Measurements from ENCODE around the gene GARIN5A.

The GARIN5A gene

GRCh38 chr19:50434525-50434924, 42.1 kb downstream of the GARIN5A start:
- Histone ChIP-seq H3K9me3 (ENCODE audit: control insufficient read depth, low read length) (no peaks in the 10 kb centered on the region), H3K36me3 (ENCODE audit: control insufficient read depth, insufficient read depth, low read length) (no peaks in the 10 kb centered on the region), H3K27ac (ENCODE audit: insufficient read depth, low read length, poor library complexity, severe bottlenecking) (no peak overlapping the region), H3K4me3 (ENCODE audit: insufficient read depth, low read depth, low read length, poor library complexity, severe bottlenecking) (no peak overlapping the region), H3K27me3 (replicated peaks; ENCODE audit: control insufficient read depth, insufficient read depth, low read length, poor library complexity, severe bottlenecking) (peaks cover 8% of the 10 kb centered on the region), H3K4me1 (ENCODE audit: control insufficient read depth, insufficient read depth, low read length, poor library complexity, severe bottlenecking) (peaks cover 13% of the 10 kb centered on the region)
- DNase-seq = no peak

- H3K9me3 ChIP-seq (ENCODE audit: control insufficient read depth, low read length) = no peaks in the 10 kb centered on the region
- H3K27ac ChIP-seq (ENCODE audit: insufficient read depth, low read length, poor library complexity, severe bottlenecking) = no peak overlapping the region
- peaks cover 8% of the 10 kb centered on the region for H3K27me3 ChIP-seq (replicated peaks; ENCODE audit: control insufficient read depth, insufficient read depth, low read length, poor library complexity, severe bottlenecking)
- H3K36me3 ChIP-seq (ENCODE audit: control insufficient read depth, insufficient read depth, low read length) = no peaks in the 10 kb centered on the region
- H3K4me1 ChIP-seq (ENCODE audit: control insufficient read depth, insufficient read depth, low read length, poor library complexity, severe bottlenecking) = peaks cover 13% of the 10 kb centered on the region
- H3K4me3 ChIP-seq (ENCODE audit: insufficient read depth, low read depth, low read length, poor library complexity, severe bottlenecking) = no peak overlapping the region
- DNase-seq = no peak
Measured at GRCh38 chr19:50433201-50434180, 43.2 kb downstream of the GARIN5A start.

- Histone ChIP-seq H3K4me1 (ENCODE audit: control insufficient read depth, insufficient read depth, low read length, poor library complexity, severe bottlenecking) (peaks cover 13% of the 10 kb centered on the region), H3K4me3 (ENCODE audit: insufficient read depth, low read depth, low read length, poor library complexity, severe bottlenecking) (peak within 1 kb of the TSS; percentile 44), H3K27ac (ENCODE audit: insufficient read depth, low read length, poor library complexity, severe bottlenecking) (peak within 1 kb of the TSS; percentile 35), H3K27me3 (replicated peaks; ENCODE audit: control insufficient read depth, insufficient read depth, low read length, poor library complexity, severe bottlenecking) (peaks cover 8% of the 10 kb centered on the region), H3K9me3 (ENCODE audit: control insufficient read depth, low read length) (no peaks in the 10 kb centered on the region), H3K36me3 (ENCODE audit: control insufficient read depth, insufficient read depth, low read length) (no peaks in the 10 kb centered on the region)
- no peak for DNase-seq
Measured at GRCh38 chr19:50432221-50433028, 44.2 kb downstream of the GARIN5A start, which contains the start of gene MYBPC2. Gene MYBPC2, plus strand, starts transcription at chr19:50432892. Its CDS starts 62 bp downstream, at chr19:50432954.

- peak; percentile 79 to 81 (median 81) for DNase-seq
- Histone ChIP-seq H3K36me3 (ENCODE audit: control insufficient read depth, insufficient read depth, low read length) (no peaks in the 10 kb centered on the region), H3K4me3 (ENCODE audit: insufficient read depth, low read depth, low read length, poor library complexity, severe bottlenecking) (peak overlapping the region; percentile 44), H3K27ac (ENCODE audit: insufficient read depth, low read length, poor library complexity, severe bottlenecking) (peak overlapping the region; percentile 35), H3K4me1 (ENCODE audit: control insufficient read depth, insufficient read depth, low read length, poor library complexity, severe bottlenecking) (peaks cover 13% of the 10 kb centered on the region), H3K27me3 (replicated peaks; ENCODE audit: control insufficient read depth, insufficient read depth, low read length, poor library complexity, severe bottlenecking) (peaks cover 8% of the 10 kb centered on the region), H3K9me3 (ENCODE audit: control insufficient read depth, low read length) (no peaks in the 10 kb centered on the region)
Measured at GRCh38 chr19:50431343-50432220, 45.1 kb downstream of the GARIN5A start.

GRCh38 chr19:50430888-50431342, 45.7 kb downstream of the GARIN5A start:
- H3K27me3 ChIP-seq (replicated peaks; ENCODE audit: control insufficient read depth, insufficient read depth, low read length, poor library complexity, severe bottlenecking) = peaks cover 8% of the 10 kb centered on the region
- H3K9me3 ChIP-seq (ENCODE audit: control insufficient read depth, low read length) = no peaks in the 10 kb centered on the region
- DNase-seq = no peak
- H3K27ac ChIP-seq (ENCODE audit: insufficient read depth, low read length, poor library complexity, severe bottlenecking) = no peak overlapping the region
- H3K4me1 ChIP-seq (ENCODE audit: control insufficient read depth, insufficient read depth, low read length, poor library complexity, severe bottlenecking) = peaks cover 13% of the 10 kb centered on the region
- H3K36me3 ChIP-seq (ENCODE audit: control insufficient read depth, insufficient read depth, low read length) = no peaks in the 10 kb centered on the region
- H3K4me3 ChIP-seq (ENCODE audit: insufficient read depth, low read depth, low read length, poor library complexity, severe bottlenecking) = peak overlapping the region; percentile 44

- no peak for DNase-seq
- Histone ChIP-seq H3K27ac (ENCODE audit: insufficient read depth, low read length, poor library complexity, severe bottlenecking) (no peak overlapping the region), H3K27me3 (replicated peaks; ENCODE audit: control insufficient read depth, insufficient read depth, low read length, poor library complexity, severe bottlenecking) (peaks cover 8% of the 10 kb centered on the region), H3K36me3 (ENCODE audit: control insufficient read depth, insufficient read depth, low read length) (no peaks in the 10 kb centered on the region), H3K4me3 (ENCODE audit: insufficient read depth, low read depth, low read length, poor library complexity, severe bottlenecking) (no peak overlapping the region), H3K4me1 (ENCODE audit: control insufficient read depth, insufficient read depth, low read length, poor library complexity, severe bottlenecking) (peaks cover 13% of the 10 kb centered on the region), H3K9me3 (ENCODE audit: control insufficient read depth, low read length) (no peaks in the 10 kb centered on the region)
Measured at GRCh38 chr19:50428772-50429463, 47.7 kb downstream of the GARIN5A start.

- H3K27me3 ChIP-seq (replicated peaks; ENCODE audit: control insufficient read depth, insufficient read depth, low read length, poor library complexity, severe bottlenecking) = peaks cover 8% of the 10 kb centered on the region
- no peaks in the 10 kb centered on the region for H3K36me3 ChIP-seq (ENCODE audit: control insufficient read depth, insufficient read depth, low read length)
- H3K27ac ChIP-seq (ENCODE audit: insufficient read depth, low read length, poor library complexity, severe bottlenecking) = no peak overlapping the region
- H3K9me3 ChIP-seq (ENCODE audit: control insufficient read depth, low read length) = no peaks in the 10 kb centered on the region
- no peak for DNase-seq
- H3K4me3 ChIP-seq (ENCODE audit: insufficient read depth, low read depth, low read length, poor library complexity, severe bottlenecking) = peak overlapping the region; percentile 16
- H3K4me1 ChIP-seq (ENCODE audit: control insufficient read depth, insufficient read depth, low read length, poor library complexity, severe bottlenecking) = peaks cover 13% of the 10 kb centered on the region
Measured at GRCh38 chr19:50427997-50428425, 48.6 kb downstream of the GARIN5A start.

GRCh38 chr19:50427318-50427925, 49.2 kb downstream of the GARIN5A start:
- H3K9me3 ChIP-seq (ENCODE audit: control insufficient read depth, low read length) = no peaks in the 10 kb centered on the region
- H3K27ac ChIP-seq (ENCODE audit: insufficient read depth, low read length, poor library complexity, severe bottlenecking) = no peak overlapping the region
- peaks cover 10% of the 10 kb centered on the region for H3K4me1 ChIP-seq (ENCODE audit: control insufficient read depth, insufficient read depth, low read length, poor library complexity, severe bottlenecking)
- no peak for DNase-seq
- no peaks in the 10 kb centered on the region for H3K36me3 ChIP-seq (ENCODE audit: control insufficient read depth, insufficient read depth, low read length)
- peak overlapping the region; percentile 16 for H3K4me3 ChIP-seq (ENCODE audit: insufficient read depth, low read depth, low read length, poor library complexity, severe bottlenecking)
- peaks cover 3% of the 10 kb centered on the region for H3K27me3 ChIP-seq (replicated peaks; ENCODE audit: control insufficient read depth, insufficient read depth, low read length, poor library complexity, severe bottlenecking)

Data from effector memory CD4-positive, alpha-beta T cell (primary cell).